ENCODE data around the gene TPCN2. TPM values are rescaled to one million over a fixed set of nuclear protein-coding genes. Genes with fewer than 3 reads are reported as not detected.

The TPCN2 gene
- total RNA-seq, 6 experiments from 2014 or later = 8.0 to 11.2 (median 9.0) TPM

DNA sequence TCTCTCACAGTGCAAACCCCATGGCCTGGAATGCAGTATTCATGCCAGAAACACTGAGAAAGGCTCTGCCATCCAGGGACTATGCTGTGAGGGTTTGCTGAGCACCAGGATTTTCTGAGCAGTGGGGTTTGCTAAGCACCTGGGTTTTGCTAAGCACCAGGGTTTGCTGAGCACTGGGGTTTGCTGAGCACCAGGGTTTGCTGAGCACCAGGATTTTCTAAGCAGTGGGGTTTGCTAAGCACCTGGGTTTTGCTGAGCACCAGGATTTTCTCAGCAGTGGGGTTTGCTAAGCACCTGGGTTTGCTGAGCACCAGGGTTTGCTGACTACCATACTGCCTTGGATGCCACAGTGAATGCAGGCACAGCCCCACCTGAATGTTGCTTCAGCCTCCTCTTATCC lies 58.7 kb downstream of the TPCN2 start:
- peaks cover 4% of the 10 kb centered on the region for H3K4me1 Mint-ChIP-seq (ENCODE audit: low read depth)
- H3K27me3 Mint-ChIP-seq (ENCODE audit: insufficient read depth) = peaks cover 18% of the 10 kb centered on the region
- TF ChIP-seq, protein P1, sequence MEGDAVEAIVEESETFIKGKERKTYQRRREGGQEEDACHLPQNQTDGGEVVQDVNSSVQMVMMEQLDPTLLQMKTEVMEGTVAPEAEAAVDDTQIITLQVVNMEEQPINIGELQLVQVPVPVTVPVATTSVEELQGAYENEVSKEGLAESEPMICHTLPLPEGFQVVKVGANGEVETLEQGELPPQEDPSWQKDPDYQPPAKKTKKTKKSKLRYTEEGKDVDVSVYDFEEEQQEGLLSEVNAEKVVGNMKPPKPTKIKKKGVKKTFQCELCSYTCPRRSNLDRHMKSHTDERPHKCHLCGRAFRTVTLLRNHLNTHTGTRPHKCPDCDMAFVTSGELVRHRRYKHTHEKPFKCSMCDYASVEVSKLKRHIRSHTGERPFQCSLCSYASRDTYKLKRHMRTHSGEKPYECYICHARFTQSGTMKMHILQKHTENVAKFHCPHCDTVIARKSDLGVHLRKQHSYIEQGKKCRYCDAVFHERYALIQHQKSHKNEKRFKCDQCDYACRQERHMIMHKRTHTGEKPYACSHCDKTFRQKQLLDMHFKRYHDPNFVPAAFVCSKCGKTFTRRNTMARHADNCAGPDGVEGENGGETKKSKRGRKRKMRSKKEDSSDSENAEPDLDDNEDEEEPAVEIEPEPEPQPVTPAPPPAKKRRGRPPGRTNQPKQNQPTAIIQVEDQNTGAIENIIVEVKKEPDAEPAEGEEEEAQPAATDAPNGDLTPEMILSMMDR (IDR thresholded peaks at IDR 0.05) = no peak
- H3K27ac Mint-ChIP-seq = no peak overlapping the region
- H3K9me3 Mint-ChIP-seq = peaks cover 14% of the 10 kb centered on the region
- H3K4me3 Mint-ChIP-seq = no peak overlapping the region
- DNase-seq = no peak
- peaks cover 14% of the 10 kb centered on the region; the same call in 1 of the 2 replicates for H3K36me3 Mint-ChIP-seq (ENCODE audit: low read depth)

DNA sequence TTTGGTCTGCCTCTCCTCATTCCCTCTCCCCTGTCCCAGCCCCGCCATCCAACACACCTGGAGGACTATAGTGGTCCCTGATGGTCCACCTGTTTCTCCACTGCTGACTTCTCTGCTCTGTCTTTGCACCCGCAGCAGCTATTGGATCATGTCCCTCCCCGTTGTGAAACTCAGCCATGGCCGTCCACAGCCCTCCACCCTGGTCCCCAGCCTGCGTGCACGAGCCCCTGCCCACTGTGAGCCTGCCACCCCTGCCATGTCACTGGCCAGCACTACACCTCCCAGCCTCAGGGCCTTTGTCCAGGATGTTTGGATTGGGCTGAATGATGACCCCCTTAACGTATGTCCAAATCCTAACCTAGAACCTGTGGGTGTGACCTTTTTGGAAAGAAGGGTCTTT lies 59.3 kb downstream of the TPCN2 start:
- H3K27ac Mint-ChIP-seq = no peak overlapping the region
- peaks cover 16% of the 10 kb centered on the region for H3K27me3 Mint-ChIP-seq (ENCODE audit: insufficient read depth)
- peaks cover 14% of the 10 kb centered on the region; the same call in 1 of the 2 replicates for H3K36me3 Mint-ChIP-seq (ENCODE audit: low read depth)
- no peak overlapping the region for H3K4me3 Mint-ChIP-seq
- H3K4me1 Mint-ChIP-seq (ENCODE audit: low read depth) = no peaks in the 10 kb centered on the region
- H3K9me3 Mint-ChIP-seq = peaks cover 14% of the 10 kb centered on the region
- TF ChIP-seq, protein P1 (IDR thresholded peaks at IDR 0.05) = no peak
- DNase-seq = no peak

DNA sequence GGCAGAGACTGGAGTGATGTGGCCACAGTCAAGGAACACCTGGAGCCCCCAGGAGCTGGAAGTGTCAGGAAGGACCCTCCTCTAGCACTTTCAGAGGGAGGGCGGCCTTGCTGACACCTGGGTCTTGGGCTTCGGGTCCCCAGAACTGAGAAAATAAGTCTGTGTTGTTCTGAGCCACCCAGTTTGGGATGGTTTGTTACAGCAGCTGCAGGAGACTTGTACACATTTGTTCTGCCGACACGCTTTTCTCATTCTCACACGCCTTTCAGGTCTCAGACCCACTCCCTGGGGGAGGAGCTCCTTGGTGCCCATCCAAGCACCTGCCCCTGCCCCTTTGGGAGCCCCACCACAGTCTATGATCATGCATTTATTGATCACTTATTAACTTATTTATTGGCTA lies 59.8 kb downstream of the TPCN2 start:
- Mint-ChIP-seq H3K27me3 (ENCODE audit: insufficient read depth) (peaks cover 19% of the 10 kb centered on the region), H3K9me3 (peaks cover 14% of the 10 kb centered on the region), H3K4me1 (ENCODE audit: low read depth) (no peaks in the 10 kb centered on the region), H3K27ac (no peak overlapping the region), H3K36me3 (ENCODE audit: low read depth) (peaks cover 14% of the 10 kb centered on the region; the same call in 1 of the 2 replicates), H3K4me3 (no peak overlapping the region)
- TF ChIP-seq, protein P1 (IDR thresholded peaks at IDR 0.05) = no peak
- DNase-seq = no peak

DNA sequence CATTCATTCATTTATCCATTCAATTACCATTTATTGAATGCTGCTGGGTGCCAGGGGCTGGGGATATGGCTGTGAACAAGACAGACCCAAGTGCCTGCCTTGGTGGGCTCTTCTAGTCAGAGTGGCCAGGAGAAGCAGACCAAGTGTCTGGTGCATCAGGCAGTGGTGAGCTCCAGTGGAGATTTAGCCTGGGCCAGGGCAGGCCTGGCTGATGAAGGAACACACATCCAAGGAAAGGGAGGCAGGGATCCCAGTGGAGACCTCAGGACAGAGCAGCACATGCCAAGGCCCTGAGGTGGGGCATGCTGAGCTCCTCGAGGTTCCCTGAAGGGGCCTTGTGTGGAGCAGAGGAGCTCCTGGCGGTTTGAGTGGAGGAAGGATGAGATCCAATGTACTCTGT lies 60.4 kb downstream of the TPCN2 start:
- TF ChIP-seq, protein P1 (IDR thresholded peaks at IDR 0.05) = no peak
- H3K4me1 Mint-ChIP-seq (ENCODE audit: low read depth) = no peaks in the 10 kb centered on the region

DNA sequence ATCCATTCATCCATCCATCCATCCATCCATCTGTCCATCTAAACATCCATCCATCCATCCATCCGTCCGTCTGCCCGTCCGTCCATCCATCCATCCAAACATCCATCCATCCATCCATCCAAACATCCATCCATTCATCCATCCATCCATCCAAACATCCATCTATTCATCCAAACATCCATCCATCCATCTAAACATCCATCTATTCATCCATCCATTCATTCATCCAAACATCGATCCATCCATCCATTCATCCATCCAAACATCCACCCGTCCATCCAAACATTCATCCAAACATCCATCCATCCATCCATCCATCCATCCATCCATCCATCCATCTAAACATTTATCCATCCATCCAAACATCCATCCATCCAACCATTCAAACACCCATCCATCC lies 61.7 kb downstream of the TPCN2 start:
- DNase-seq = no peak
- no peak overlapping the region for H3K4me3 Mint-ChIP-seq
- H3K36me3 Mint-ChIP-seq (ENCODE audit: low read depth) = peaks cover 14% of the 10 kb centered on the region; the same call in 1 of the 2 replicates
- H3K27me3 Mint-ChIP-seq (ENCODE audit: insufficient read depth) = peaks cover 24% of the 10 kb centered on the region
- H3K9me3 Mint-ChIP-seq = peaks cover 14% of the 10 kb centered on the region
- TF ChIP-seq, protein P1 (IDR thresholded peaks at IDR 0.05) = no peak
- H3K4me1 Mint-ChIP-seq (ENCODE audit: low read depth) = no peaks in the 10 kb centered on the region
- H3K27ac Mint-ChIP-seq = no peak overlapping the region

More for the DNA sequence above, 60.4 kb downstream of the TPCN2 start:
- Mint-ChIP-seq H3K4me3 (no peak overlapping the region), H3K36me3 (ENCODE audit: low read depth) (peaks cover 14% of the 10 kb centered on the region; the same call in 1 of the 2 replicates), H3K27me3 (ENCODE audit: insufficient read depth) (peaks cover 19% of the 10 kb centered on the region), H3K9me3 (peaks cover 14% of the 10 kb centered on the region), H3K27ac (no peak overlapping the region)
- DNase-seq = no peak

Data from HFFc6 (cell line).